ENCODE data around the gene CAD. TPM values are rescaled to one million over a fixed set of nuclear protein-coding genes. Genes with fewer than 3 reads are reported as not detected.

Gene CAD
- total RNA-seq, 4 donors from 2014 or later: 17.6 to 34.5 (median 22.0) TPM

GRCh38 chr2:27280826-27281225 lies 63.7 kb downstream of the CAD start:
- 49 to 56% methylated on average over 3 of the region's 3 CpGs for WGBS, 2 donors
- TF ChIP-seq POLR2A (IDR thresholded peaks at IDR 0.05) (no peak), CTCF (IDR thresholded peaks at IDR 0.05) (no peak)
- no peaks in the 10 kb centered on the region for H3K9me3 ChIP-seq
- intact Hi-C loops (cut with DNase I): no loop called here
- H3K36me3 ChIP-seq: no peaks in the 10 kb centered on the region
- no peak overlapping the region for H3K4me3 ChIP-seq
- H3K27ac ChIP-seq: no peak overlapping the region
- peaks cover 0 to 66% (median 0%) of the 10 kb centered on the region in 4 donors for H3K27me3 ChIP-seq
- DNase-seq: no peak
- H3K4me1 ChIP-seq: no peaks in the 10 kb centered on the region

- Histone ChIP-seq H3K27ac (no peak overlapping the region), H3K4me1 (no peaks in the 10 kb centered on the region), H3K4me3 (no peak overlapping the region), H3K27me3 (peaks cover 0 to 61% (median 0%) of the 10 kb centered on the region in 4 donors), H3K9me3 (no peaks in the 10 kb centered on the region), H3K36me3 (no peaks in the 10 kb centered on the region)
- TF ChIP-seq POLR2A (IDR thresholded peaks at IDR 0.05) (no peak), CTCF (IDR thresholded peaks at IDR 0.05) (no peak)
- DNase-seq: no peak
- 56% methylated on average over 2 to 3 of the region's 3 CpGs for WGBS, 2 donors
- intact Hi-C loops (cut with DNase I): no loop called here
Observed at GRCh38 chr2:27281442-27281841, 64.3 kb downstream of the CAD start.

- DNase-seq: no peak
- Histone ChIP-seq H3K9me3 (no peaks in the 10 kb centered on the region), H3K36me3 (no peaks in the 10 kb centered on the region), H3K27ac (no peak within 1 kb of the TSS), H3K4me3 (no peak within 1 kb of the TSS), H3K27me3 (peaks cover 0 to 59% (median 0%) of the 10 kb centered on the region in 4 donors), H3K4me1 (no peaks in the 10 kb centered on the region)
- intact Hi-C loops (cut with DNase I): no loop called here
- no peak for TF ChIP-seq CTCF (IDR thresholded peaks at IDR 0.05)
- TF ChIP-seq POLR2A (IDR thresholded peaks at IDR 0.05): no peak
- WGBS, 2 donors: 61 to 81% methylated on average over 3 to 5 of the region's 5 CpGs
Observed at GRCh38 chr2:27281855-27282559, 64.8 kb downstream of the CAD start, which contains the start of gene TRIM54. TSS of gene TRIM54 (plus strand) at chr2:27282429. CDS start at chr2:27282732, 303 bp downstream.

- intact Hi-C loops (cut with DNase I): no loop called here
- no peaks in the 10 kb centered on the region for H3K4me1 ChIP-seq
- no peaks in the 10 kb centered on the region for H3K9me3 ChIP-seq
- TF ChIP-seq CTCF (IDR thresholded peaks at IDR 0.05): no peak
- TF ChIP-seq POLR2A (IDR thresholded peaks at IDR 0.05): no peak
- no peak for DNase-seq
- WGBS, 2 donors: 31 to 34% methylated on average over 4 of the region's 5 CpGs
- no peaks in the 10 kb centered on the region for H3K36me3 ChIP-seq
- H3K27me3 ChIP-seq: peaks cover 0 to 59% (median 0%) of the 10 kb centered on the region in 4 donors
- H3K27ac ChIP-seq: no peak overlapping the region
- no peak overlapping the region for H3K4me3 ChIP-seq
Observed at GRCh38 chr2:27282892-27283291, 65.7 kb downstream of the CAD start.

GRCh38 chr2:27284996-27285395 lies 67.8 kb downstream of the CAD start:
- WGBS, 2 donors: 43 to 79% methylated on average over 1 of the region's 1 CpG
- Histone ChIP-seq H3K36me3 (no peaks in the 10 kb centered on the region), H3K27ac (no peak overlapping the region), H3K27me3 (peaks cover 0 to 66% (median 0%) of the 10 kb centered on the region in 4 donors), H3K4me3 (no peak overlapping the region), H3K9me3 (no peaks in the 10 kb centered on the region), H3K4me1 (no peaks in the 10 kb centered on the region)
- no peak for DNase-seq
- TF ChIP-seq POLR2A (IDR thresholded peaks at IDR 0.05) (no peak), CTCF (IDR thresholded peaks at IDR 0.05) (no peak)
- intact Hi-C loops (cut with DNase I): no loop called here

All from esophagus squamous epithelium (tissue), 5 donors.